ENCODE measurements around the gene NREP.

The NREP gene

GRCh38 chr5:111691914-111692313 is 65.1 kb downstream of the NREP start:
- no peak for DNase-seq

DNA sequence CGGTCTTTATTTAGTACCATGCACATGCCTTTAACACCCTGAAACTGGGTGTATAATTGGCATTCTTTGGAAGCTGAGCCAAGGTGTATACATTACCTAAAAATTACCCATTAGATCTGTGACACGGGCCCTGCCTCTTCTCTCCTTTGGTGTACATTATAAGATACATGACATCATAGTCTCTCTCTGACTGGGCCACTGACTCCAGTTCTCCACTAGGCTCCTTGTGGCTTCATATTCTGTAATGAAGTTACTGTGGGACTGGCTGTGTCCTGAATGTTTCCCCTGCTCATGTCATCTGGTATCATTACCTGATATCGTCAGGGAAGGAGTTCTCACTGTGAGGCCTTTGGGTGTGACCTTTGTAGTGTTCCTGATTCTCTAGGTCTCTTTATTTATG is 65.5 kb downstream of the NREP start:
- no peak for DNase-seq

GRCh38 chr5:111689357-111689935 is 67.5 kb downstream of the NREP start:
- no peak for DNase-seq

DNA sequence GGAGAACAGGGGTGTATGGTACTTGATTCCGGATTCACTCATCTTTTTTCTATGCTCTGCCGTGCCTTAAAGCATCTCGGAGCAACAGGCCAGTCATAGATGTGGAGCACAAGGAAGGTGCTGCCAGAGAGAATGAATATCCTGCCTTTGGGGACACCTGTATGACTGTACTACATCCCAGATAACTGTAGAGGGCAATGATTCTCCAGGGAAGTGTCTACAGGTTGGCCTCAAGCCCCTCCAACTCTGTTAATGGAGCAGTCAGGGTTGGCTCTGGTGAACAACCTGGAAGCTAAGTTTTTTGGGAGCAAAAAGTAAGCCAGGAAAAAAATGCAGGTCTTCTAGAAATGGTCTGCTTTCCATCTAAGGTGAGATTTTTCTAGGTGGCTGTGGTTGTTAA is 71.0 kb downstream of the NREP start:
- no peak for DNase-seq

DNA sequence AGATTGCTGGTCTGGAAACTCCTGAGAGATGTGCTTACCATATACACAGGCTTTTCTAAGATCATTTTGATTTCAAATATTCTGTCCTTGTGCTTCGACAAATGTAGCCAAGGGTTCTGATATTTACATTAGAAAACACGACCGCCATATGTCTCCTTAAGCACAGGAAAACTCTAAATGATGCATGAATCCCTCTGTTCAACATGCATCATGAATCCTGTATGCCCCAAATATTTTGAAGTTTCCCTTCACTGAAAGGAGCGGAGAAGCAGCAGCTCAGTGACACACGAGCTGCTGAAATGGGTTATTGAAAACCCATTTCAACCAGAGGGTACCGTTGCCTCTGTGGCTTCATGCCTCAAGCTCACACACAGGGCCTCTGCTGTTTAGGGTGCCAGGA is 74.4 kb downstream of the NREP start:
- no peak for DNase-seq

- DNase-seq: no peak
These were observed 74.9 kb downstream of the NREP start for GRCh38 chr5:111682121-111682520.

- no peak for DNase-seq
These were observed 75.4 kb downstream of the NREP start for GRCh38 chr5:111681414-111682120.

- peak; percentile 89 for DNase-seq
These were observed 76.1 kb downstream of the NREP start for GRCh38 chr5:111680737-111681413.

DNA sequence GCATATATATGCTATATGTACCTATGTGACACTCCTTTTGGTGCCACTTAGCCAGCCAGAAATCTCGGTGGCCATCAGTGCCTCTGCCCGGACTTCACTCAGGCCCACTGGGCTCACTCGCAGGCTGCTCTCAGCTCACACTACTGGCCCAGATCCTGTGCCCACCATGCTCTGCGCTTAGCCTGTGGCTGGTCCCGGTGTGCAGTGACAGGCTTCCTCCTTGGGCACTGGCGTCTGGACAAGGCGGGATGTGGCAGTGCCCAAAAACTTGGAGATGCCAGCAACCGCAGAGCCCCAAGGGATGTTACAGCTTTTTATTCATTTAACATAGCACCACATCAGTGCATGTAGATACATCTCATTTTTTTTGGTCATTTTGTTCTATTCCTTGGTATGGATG is 77.4 kb downstream of the NREP start:
- DNase-seq: no peak

Data from eye (tissue), 1 donor.